Measurements from ENCODE around the gene BABAM1.

Gene BABAM1

DNA sequence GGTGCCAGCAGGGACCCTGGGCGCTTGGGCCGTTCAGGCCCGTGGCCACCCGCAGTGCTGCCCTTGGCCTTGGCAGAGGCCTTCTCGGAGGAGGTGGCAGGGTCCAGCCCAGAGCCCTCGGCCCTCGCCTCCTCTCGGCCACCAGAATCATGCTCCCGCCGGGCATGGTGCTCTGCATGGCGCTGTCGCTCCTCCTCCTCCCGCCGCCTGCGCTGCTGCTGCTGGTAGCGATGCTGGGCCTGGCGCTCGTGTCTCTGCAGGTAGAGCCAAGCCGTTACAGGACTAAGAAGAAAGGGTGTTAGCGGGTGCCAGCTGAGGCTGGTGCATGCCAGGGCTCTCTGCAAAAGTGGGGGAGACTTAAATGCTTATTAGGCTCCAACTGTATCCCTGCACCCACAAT, 57.9 kb downstream of the BABAM1 start:
- no peak for DNase-seq

- DNase-seq: no peak
These were observed 58.8 kb downstream of the BABAM1 start for GRCh38 chr19:17325881-17326594.

DNA sequence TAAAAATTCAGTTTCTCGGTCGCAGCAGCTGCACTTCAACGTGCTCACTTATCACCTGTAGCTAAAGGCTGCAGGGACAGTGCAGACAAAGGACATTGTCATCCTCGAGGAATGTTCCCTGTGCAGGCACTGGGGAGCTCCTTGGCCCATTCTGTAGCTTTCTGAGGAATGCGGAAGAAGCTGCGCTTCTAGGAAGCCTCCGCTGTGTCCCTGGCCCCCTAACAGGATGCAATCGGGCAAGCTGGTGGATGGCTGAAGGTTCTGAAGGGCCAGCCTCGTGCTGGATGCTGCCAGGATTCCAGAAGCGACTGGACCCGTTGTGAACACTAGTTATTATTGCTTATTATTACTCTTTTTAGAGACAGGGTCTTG, 59.3 kb downstream of the BABAM1 start:
- no peak for DNase-seq

DNA sequence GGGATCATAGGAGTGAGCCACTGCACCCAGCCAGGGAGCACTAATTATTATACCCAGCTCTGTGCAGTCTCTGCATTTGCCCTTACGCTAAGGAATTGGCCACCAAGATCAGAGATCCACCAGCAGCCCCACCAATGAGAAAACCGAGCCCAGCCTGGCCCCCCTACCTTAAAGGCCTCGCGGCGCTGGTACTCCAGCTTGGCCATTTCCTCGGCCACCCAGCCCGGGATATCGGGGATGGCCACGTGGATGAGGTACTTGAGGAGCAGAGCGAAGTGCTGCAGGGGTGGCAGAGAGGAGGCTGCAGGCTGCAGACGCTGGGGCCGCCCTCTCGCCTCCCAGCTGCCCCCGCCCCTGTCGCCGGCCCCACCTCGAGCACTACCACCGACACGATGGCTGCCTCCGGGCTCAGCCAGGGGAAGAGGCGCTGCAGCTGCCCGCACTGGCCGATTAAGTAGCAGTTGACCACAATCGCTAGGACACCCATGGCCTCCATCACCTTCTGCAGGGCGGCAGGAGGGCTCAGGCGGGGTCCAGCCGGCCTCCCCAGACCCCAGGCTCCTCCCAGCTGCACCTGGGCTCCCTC, 59.9 kb downstream of the BABAM1 start:
- DNase-seq: no peak

GRCh38 chr19:17327654-17328516, 60.6 kb downstream of the BABAM1 start:
- DNase-seq: no peak

Data from RPMI8226 (cell line).